Uterus (tissue), 4 donors: ENCODE measurements around the gene MCUR1. TPM values are rescaled to one million over a fixed set of nuclear protein-coding genes. Genes with fewer than 3 reads are reported as not detected.

Source experiments
- DNase-seq, 2 donors: peaks; one replicate each; pipeline ENCODE4 v3.0.0-alpha.2; 2019 to 2020
- H3K27ac ChIP-seq, 2 donors: fragments of 200-600 bp; sonication (generic); 1 replicate in 1 of 2; 2 replicates in 1 of 2; pipeline ENCODE4 v1.5.1; 2016 to 2018
- H3K27me3 ChIP-seq, 2 donors: fragments of 200-600 bp; sonication (generic); one replicate each; pipeline ENCODE4 v1.5.1; 2018 to 2019; ENCODE audit warnings: control low read depth in 1 of 2
- H3K36me3 ChIP-seq, 2 donors: fragments of 200-600 bp; sonication (generic); one replicate each; pipeline ENCODE4 v1.5.1; 2019; ENCODE audit warnings: control low read depth in 1 of 2
- H3K4me1 ChIP-seq, 2 donors: fragments of 200-600 bp; sonication (generic); one replicate each; pipeline ENCODE4 v1.5.1; 2018 to 2019; ENCODE audit warnings: control low read depth in 1 of 2
- H3K4me3 ChIP-seq, 2 donors: fragments of 200-600 bp; sonication (generic); 1 replicate in 1 of 2; 2 replicates in 1 of 2; pipeline ENCODE4 v1.5.1; 2018 to 2019; ENCODE audit warnings: mild to moderate bottlenecking in 1 of 2
- H3K9me3 ChIP-seq, 2 donors: fragments of 200-600 bp; sonication (generic); one replicate each; pipeline ENCODE4 v1.5.1; 2019; ENCODE audit warnings: control low read depth in 1 of 2
- CTCF ChIP-seq, 4 experiments: fragments of 200-600 bp in 2 of 4; fragments of 450-650 bp in 2 of 4; sonication (generic) in 2 of 4; IDR thresholded peaks; one replicate each; pipeline ENCODE4 v1.5.1; 2016 to 2019; ENCODE audit warnings: antibody characterized with exemption in 4 of 4, mild to moderate bottlenecking in 2 of 4, moderate library complexity in 1 of 4
- POLR2A ChIP-seq, 2 donors: fragments of 450-650 bp; IDR thresholded peaks; one replicate each; pipeline ENCODE4 v1.6.1; 2016; ENCODE audit warnings: antibody characterized with exemption in 2 of 2, mild to moderate bottlenecking in 1 of 2, moderate library complexity in 1 of 2
- intact Hi-C: fragments of 100-400 bp; cut with DNase I; formaldehyde crosslinking; loops from one replicate; pipeline ENCODE4 v1.15.1; 2023; ENCODE audit warnings: low total_unique reads
- total RNA-seq, 4 donors: library from RNA; depleted of rRNA in 3 of 4; stranded (reverse); fragments of >200 nt in 3 of 4; gene quantifications; one replicate each; pipeline versions ENCODE4 v1.1.0 to v1.2.4, GENCODE V29; 2014 to 2023
- donor health status: DM: yes; HTN: yes; CAD: no.

MCUR1 gene
- total RNA-seq, 4 donors from 2014 or later: 9.4 to 16.5 (median 13.3) TPM

DNA sequence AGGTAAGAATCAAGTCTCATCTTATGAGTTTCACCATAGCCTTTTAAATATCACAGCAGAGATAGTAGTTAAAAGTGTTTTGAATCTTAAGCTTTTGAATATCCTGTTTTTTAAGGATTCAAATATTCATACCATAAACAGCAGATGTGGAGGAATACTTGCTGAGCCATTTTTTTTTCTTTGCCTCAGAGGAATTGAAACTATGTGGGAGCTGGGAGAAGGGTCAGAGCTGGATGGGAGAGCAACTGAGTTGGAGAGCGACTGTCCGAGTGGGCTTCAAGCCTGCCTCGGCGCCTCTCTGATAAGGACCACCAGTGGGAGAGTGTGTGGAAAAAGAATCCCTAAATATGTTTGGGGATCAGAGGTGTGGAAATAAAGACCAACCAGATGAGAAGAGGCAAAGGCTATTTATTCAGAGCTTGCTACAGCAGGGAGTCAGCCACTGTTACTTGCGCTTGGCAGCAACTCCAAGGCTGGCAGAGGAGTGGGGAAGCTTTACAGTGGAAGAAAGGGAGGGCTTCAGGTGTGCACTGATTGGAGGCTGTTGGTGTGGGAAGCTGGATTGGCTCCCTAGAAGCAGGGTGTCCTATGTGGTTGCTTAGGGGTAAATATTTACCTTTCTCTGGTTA, 34.3 kb upstream of the MCUR1 start:
- no peak for DNase-seq
- Histone ChIP-seq H3K4me3 (no peak overlapping the region), H3K27me3 (no peaks in the 10 kb centered on the region), H3K4me1 (no peaks in the 10 kb centered on the region), H3K9me3 (no peaks in the 10 kb centered on the region), H3K27ac (peak overlapping the region in 1 of 2 donors; percentile 15), H3K36me3 (no peaks in the 10 kb centered on the region)
- intact Hi-C loops: no loop called here
- TF ChIP-seq POLR2A (IDR thresholded peaks at IDR 0.05): no peak
- no peak for TF ChIP-seq CTCF (IDR thresholded peaks at IDR 0.05)

GRCh38 chr6:13847326-13848050, 33.1 kb upstream of the MCUR1 start:
- DNase-seq: no peak
- Histone ChIP-seq H3K36me3 (no peaks in the 10 kb centered on the region), H3K4me3 (no peak overlapping the region), H3K4me1 (no peaks in the 10 kb centered on the region), H3K27ac (no peak overlapping the region), H3K9me3 (no peaks in the 10 kb centered on the region), H3K27me3 (no peaks in the 10 kb centered on the region)
- intact Hi-C loops: no loop called here
- TF ChIP-seq POLR2A (IDR thresholded peaks at IDR 0.05) (no peak), CTCF (IDR thresholded peaks at IDR 0.05) (no peak)

DNA sequence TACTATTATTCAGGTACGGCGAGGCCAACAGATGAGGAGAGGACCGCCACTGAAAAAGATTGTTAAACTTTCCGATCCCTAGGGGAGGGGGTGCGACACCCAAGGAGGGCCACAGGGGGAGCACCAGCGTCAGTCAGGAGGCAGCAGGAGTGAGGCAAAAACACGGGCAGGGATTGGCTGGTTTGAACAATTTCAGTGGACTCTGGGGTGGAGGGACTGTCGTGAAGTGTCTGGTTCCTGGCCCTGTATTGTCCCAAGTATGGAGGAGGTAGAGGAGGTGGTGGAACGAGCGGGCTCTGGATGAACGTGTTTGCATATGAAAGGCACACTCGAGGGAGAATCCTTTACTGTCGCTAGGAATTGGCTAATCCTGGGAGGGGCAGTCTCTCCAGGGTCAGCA, 32.5 kb upstream of the MCUR1 start:
- TF ChIP-seq POLR2A (IDR thresholded peaks at IDR 0.05) (no peak), CTCF (IDR thresholded peaks at IDR 0.05) (no peak)
- no peaks in the 10 kb centered on the region for H3K36me3 ChIP-seq
- H3K4me3 ChIP-seq: no peak overlapping the region
- no peaks in the 10 kb centered on the region for H3K27me3 ChIP-seq
- H3K9me3 ChIP-seq: no peaks in the 10 kb centered on the region
- H3K4me1 ChIP-seq: no peaks in the 10 kb centered on the region
- no peak overlapping the region for H3K27ac ChIP-seq
- intact Hi-C loops: no loop called here
- no peak for DNase-seq

DNA sequence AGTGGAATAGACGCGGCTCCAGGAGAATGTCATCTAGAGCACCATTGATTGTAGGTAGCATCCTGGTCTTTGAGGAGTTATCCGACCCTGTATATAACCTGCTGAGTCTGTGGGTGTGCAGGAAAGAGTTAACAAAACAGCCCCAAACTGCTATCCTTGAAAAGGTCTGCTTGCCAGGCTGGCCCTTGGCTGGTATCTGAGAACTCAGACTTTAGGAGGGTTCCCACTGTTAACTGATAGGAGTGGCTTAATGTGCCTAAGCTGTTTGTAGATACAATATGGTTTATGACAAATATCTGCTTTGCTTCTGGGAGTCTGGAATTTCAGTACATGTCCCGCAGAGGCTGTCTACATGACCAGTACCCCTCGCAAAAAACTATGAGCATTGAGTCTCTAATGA, 27.6 kb upstream of the MCUR1 start:
- no peaks in the 10 kb centered on the region for H3K4me1 ChIP-seq

More for the DNA sequence above, 27.6 kb upstream of the MCUR1 start:
- TF ChIP-seq CTCF (IDR thresholded peaks at IDR 0.05) (no peak), POLR2A (IDR thresholded peaks at IDR 0.05) (no peak)
- H3K9me3 ChIP-seq: no peaks in the 10 kb centered on the region
- DNase-seq: no peak
- H3K27ac ChIP-seq: no peak overlapping the region
- intact Hi-C loops: no loop called here
- no peaks in the 10 kb centered on the region for H3K36me3 ChIP-seq
- H3K4me3 ChIP-seq: no peak overlapping the region
- no peaks in the 10 kb centered on the region for H3K27me3 ChIP-seq
